Trophoblast cell (in vitro differentiated cells and primary cell): ENCODE results near the gene CNTNAP1. TPM values are rescaled to one million over a fixed set of nuclear protein-coding genes. Genes with fewer than 3 reads are reported as not detected.

Experiments used
- DNase-seq, 2 donors: peaks; one replicate each; pipeline ENCODE4 v3.0.0-alpha.2; 2016
- H2AFZ ChIP-seq: 2 replicates; pipeline ENCODE4 v1.6.1; 2013; ENCODE audit warnings: low read length, moderate library complexity, mild to moderate bottlenecking; ENCODE audit not compliant: insufficient read depth, poor library complexity
- H2AK5ac ChIP-seq: 2 replicates; pipeline ENCODE4 v1.6.1; 2013; ENCODE audit warnings: mild to moderate bottlenecking, low read length
- H2BK120ac ChIP-seq: 2 replicates; pipeline ENCODE4 v1.6.1; 2013; ENCODE audit warnings: low read length, mild to moderate bottlenecking, moderate library complexity; ENCODE audit not compliant: insufficient read depth, poor library complexity
- H2BK12ac ChIP-seq: 2 replicates; pipeline ENCODE4 v1.6.1; 2013; ENCODE audit warnings: mild to moderate bottlenecking, low read length, moderate library complexity
- H2BK5ac ChIP-seq: 2 replicates; pipeline ENCODE4 v1.6.1; 2013; ENCODE audit warnings: low read length, low read depth, moderate library complexity, mild to moderate bottlenecking; ENCODE audit not compliant: poor library complexity
- H3K14ac ChIP-seq: 2 replicates; pipeline ENCODE4 v1.6.1; 2013; ENCODE audit warnings: mild to moderate bottlenecking, low read length
- H3K18ac ChIP-seq: 2 replicates; pipeline ENCODE4 v1.6.1; 2013; ENCODE audit warnings: mild to moderate bottlenecking, low read length
- H3K23ac ChIP-seq: 2 replicates; pipeline ENCODE4 v1.6.1; 2013; ENCODE audit warnings: low read length
- H3K27ac ChIP-seq: 2 replicates; pipeline ENCODE4 v1.5.1; 2013; ENCODE audit warnings: low read depth, mild to moderate bottlenecking, inconsistent platforms, low read length, moderate library complexity
- H3K27me3 ChIP-seq: 2 replicates; pipeline ENCODE4 v1.6.1; 2013; ENCODE audit warnings: inconsistent platforms, mild to moderate bottlenecking, low read length, moderate library complexity; ENCODE audit not compliant: insufficient read depth
- H3K36me3 ChIP-seq, 2 experiments: 1 replicate in 1 of 2; 2 replicates in 1 of 2; pipeline ENCODE4 v1.6.1; 2013; ENCODE audit warnings: low read length in 2 of 2, mild to moderate bottlenecking in 2 of 2, moderate library complexity in 1 of 2; ENCODE audit not compliant: insufficient read depth in 2 of 2, control insufficient read depth in 1 of 2
- H3K4ac ChIP-seq: 2 replicates; pipeline ENCODE4 v1.6.1; 2013; ENCODE audit warnings: low read depth, mild to moderate bottlenecking, low read length, moderate library complexity
- H3K4me1 ChIP-seq, 2 experiments: 1 replicate in 1 of 2; 2 replicates in 1 of 2; pipeline ENCODE4 v1.6.1; 2013; ENCODE audit warnings: low read length in 2 of 2, mild to moderate bottlenecking in 2 of 2, moderate library complexity in 1 of 2; ENCODE audit not compliant: insufficient read depth in 2 of 2, control insufficient read depth in 1 of 2
- H3K4me2 ChIP-seq: 2 replicates; pipeline ENCODE4 v1.6.1; 2013; ENCODE audit warnings: inconsistent platforms, mild to moderate bottlenecking, low read length, moderate library complexity
- H3K4me3 ChIP-seq: 2 replicates; pipeline ENCODE4 v1.5.1; 2013; ENCODE audit warnings: mild to moderate bottlenecking, low read depth, low read length, inconsistent platforms
- H3K79me1 ChIP-seq: one replicate; pipeline ENCODE4 v1.6.1; 2013; ENCODE audit warnings: low read length
- H3K79me2 ChIP-seq: 2 replicates; pipeline ENCODE4 v1.6.1; 2013; ENCODE audit warnings: low read length, mild to moderate bottlenecking; ENCODE audit not compliant: control insufficient read depth, insufficient read depth, poor library complexity
- H3K9ac ChIP-seq: 2 replicates; pipeline ENCODE4 v1.6.1; 2013; ENCODE audit warnings: mild to moderate bottlenecking, low read length
- H3K9me3 ChIP-seq: 2 replicates; pipeline ENCODE4 v1.6.1; 2013; ENCODE audit warnings: low read depth, mild to moderate bottlenecking, control low read depth, inconsistent platforms, low read length; ENCODE audit not compliant: insufficient read depth
- H4K12ac ChIP-seq: 2 replicates; pipeline ENCODE4 v1.6.1; 2013; ENCODE audit warnings: low read depth, mild to moderate bottlenecking, low read length, moderate library complexity
- H4K8ac ChIP-seq: 2 replicates; pipeline ENCODE4 v1.6.1; 2013; ENCODE audit warnings: low read depth, mild to moderate bottlenecking, low read length, moderate library complexity
- H4K91ac ChIP-seq: one replicate; pipeline ENCODE4 v1.6.1; 2013; ENCODE audit warnings: low read depth, mild to moderate bottlenecking, low read length, moderate library complexity
- WGBS: extraction: QIAGEN DNeasy Blood & Tissue Kit; methylation state at CpG from one replicate; pipeline ENCODE4 v1.1.7; 2013; ENCODE audit warnings: missing lambda C conversion rate; ENCODE audit not compliant: insufficient read length, insufficient coverage; ENCODE audit errors: extremely low coverage; 5-methylcytosine and 5-hydroxymethylcytosine counted together
- polyA plus RNA-seq: library from polyadenylated mRNA; stranded (reverse); fragments of 200-250 nt; gene quantifications from 2 replicates; pipeline ENCODE4 v1.2.3, GENCODE V29; 2013

Gene CNTNAP1
- polyA plus RNA-seq, result 0.44 and 0.45 TPM in 2 replicates

GRCh38 chr17:42681976-42682721 is at the start of gene CNTNAP1:
CNTNAP1 (plus strand) TSS chr17:42682531; CDS start chr17:42682830, 299 bp downstream.
- no peak within 1 kb of the TSS for H2BK12ac ChIP-seq
- H3K4ac ChIP-seq, result no peak within 1 kb of the TSS
- H3K27ac ChIP-seq, result no peak within 1 kb of the TSS
- WGBS, result 86% methylated on average over 1 of the region's 22 CpGs
- no peak within 1 kb of the TSS for H3K9ac ChIP-seq
- H3K23ac ChIP-seq, result no peak within 1 kb of the TSS
- peaks cover 6% of the 10 kb centered on the region for H3K79me2 ChIP-seq
- H3K4me2 ChIP-seq, result peak within 1 kb of the TSS; percentile 56
- H3K18ac ChIP-seq, result no peak within 1 kb of the TSS
- H2AFZ ChIP-seq, result no peak within 1 kb of the TSS
- H3K9me3 ChIP-seq, result peaks cover 3% of the 10 kb centered on the region
- peaks cover 27 to 29% of the 10 kb centered on the region in 2 experiments for H3K4me1 ChIP-seq
- no peak within 1 kb of the TSS for H3K14ac ChIP-seq
- peaks cover 25% of the 10 kb centered on the region for H3K79me1 ChIP-seq
- DNase-seq, result peak in 1 of 2 donors; percentile 28
- H2BK5ac ChIP-seq, result no peak within 1 kb of the TSS
- peak within 1 kb of the TSS; percentile 9 for H4K8ac ChIP-seq
- peak within 1 kb of the TSS; percentile 3 for H3K4me3 ChIP-seq
- no peaks in the 10 kb centered on the region for H3K36me3 ChIP-seq
- H2BK120ac ChIP-seq, result no peak within 1 kb of the TSS
- no peak within 1 kb of the TSS for H4K12ac ChIP-seq
- H2AK5ac ChIP-seq, result no peak within 1 kb of the TSS
- H3K27me3 ChIP-seq, result peaks cover 29% of the 10 kb centered on the region
- no peak within 1 kb of the TSS for H4K91ac ChIP-seq

GRCh38 chr17:42632949-42633444 is 49.3 kb upstream of the CNTNAP1 start:
- H3K18ac ChIP-seq, result no peak overlapping the region
- H3K79me1 ChIP-seq, result no peaks in the 10 kb centered on the region
- H4K12ac ChIP-seq, result no peak overlapping the region
- H3K4ac ChIP-seq, result no peak overlapping the region
- no peak overlapping the region for H2BK120ac ChIP-seq
- H4K8ac ChIP-seq, result no peak overlapping the region
- H3K23ac ChIP-seq, result no peak overlapping the region
- no peaks in the 10 kb centered on the region for H3K27me3 ChIP-seq
- H2BK12ac ChIP-seq, result no peak overlapping the region
- H2BK5ac ChIP-seq, result no peak overlapping the region
- H2AK5ac ChIP-seq, result no peak overlapping the region
- H3K14ac ChIP-seq, result no peak overlapping the region
- no peak for DNase-seq
- H3K36me3 ChIP-seq, result no peaks in the 10 kb centered on the region
- H3K4me2 ChIP-seq, result no peak overlapping the region
- H3K4me3 ChIP-seq, result no peak overlapping the region
- H3K4me1 ChIP-seq, result no peaks in the 10 kb centered on the region
- no peak overlapping the region for H3K9ac ChIP-seq
- WGBS, result no CpG with 5 or more reads among the region's 9 CpGs
- no peak overlapping the region for H3K27ac ChIP-seq
- H3K9me3 ChIP-seq, result no peaks in the 10 kb centered on the region
- no peaks in the 10 kb centered on the region for H3K79me2 ChIP-seq
- H4K91ac ChIP-seq, result no peak overlapping the region
- H2AFZ ChIP-seq, result no peak overlapping the region

GRCh38 chr17:42639525-42640113 is 42.7 kb upstream of the CNTNAP1 start:
- no peak overlapping the region for H3K4me2 ChIP-seq
- H3K4me3 ChIP-seq, result no peak overlapping the region
- no peaks in the 10 kb centered on the region for H3K27me3 ChIP-seq
- peaks cover 2% of the 10 kb centered on the region for H3K9me3 ChIP-seq
- no peak overlapping the region for H4K91ac ChIP-seq
- no peak overlapping the region for H3K23ac ChIP-seq
- H2BK120ac ChIP-seq, result no peak overlapping the region
- H3K79me2 ChIP-seq, result no peaks in the 10 kb centered on the region
- no peak overlapping the region for H2AFZ ChIP-seq
- no peak overlapping the region for H4K8ac ChIP-seq
- no peak overlapping the region for H3K4ac ChIP-seq
- H2BK12ac ChIP-seq, result no peak overlapping the region
- H3K27ac ChIP-seq, result no peak overlapping the region
- no peaks in the 10 kb centered on the region for H3K4me1 ChIP-seq
- H2AK5ac ChIP-seq, result no peak overlapping the region
- no peaks in the 10 kb centered on the region for H3K79me1 ChIP-seq
- no peak overlapping the region for H2BK5ac ChIP-seq
- H3K18ac ChIP-seq, result no peak overlapping the region
- H3K9ac ChIP-seq, result no peak overlapping the region
- DNase-seq, result no peak
- no peak overlapping the region for H3K14ac ChIP-seq
- no peak overlapping the region for H4K12ac ChIP-seq
- no CpG with 5 or more reads among the region's 7 CpGs for WGBS
- no peaks in the 10 kb centered on the region for H3K36me3 ChIP-seq

GRCh38 chr17:42640121-42640520 is 42.2 kb upstream of the CNTNAP1 start:
- DNase-seq, result no peak
- Histone ChIP-seq H3K9me3 (peaks cover 2% of the 10 kb centered on the region), H2AK5ac (no peak overlapping the region), H4K8ac (no peak overlapping the region), H3K4me1 (no peaks in the 10 kb centered on the region), H3K79me1 (no peaks in the 10 kb centered on the region), H2BK5ac (no peak overlapping the region), H2AFZ (no peak overlapping the region), H3K27me3 (no peaks in the 10 kb centered on the region), H3K4ac (no peak overlapping the region), H3K4me3 (no peak overlapping the region), H3K9ac (no peak overlapping the region), H3K4me2 (no peak overlapping the region), H3K14ac (no peak overlapping the region), H3K18ac (no peak overlapping the region), H4K91ac (no peak overlapping the region), H4K12ac (no peak overlapping the region), H3K27ac (no peak overlapping the region), H3K36me3 (no peaks in the 10 kb centered on the region), H3K23ac (no peak overlapping the region), H2BK12ac (no peak overlapping the region), H3K79me2 (no peaks in the 10 kb centered on the region), H2BK120ac (no peak overlapping the region)
- no CpG with 5 or more reads among the region's 4 CpGs for WGBS
